HepG2 (cell line): ENCODE data around the gene GRIN2D. TPM values are rescaled to one million over a fixed set of nuclear protein-coding genes. Genes with fewer than 3 reads are reported as not detected.
A peak's percentile ranks its signal among the peaks of the same experiment; 100 is the strongest.

Source experiments
- ATAC-seq: fragments of 200-7000 bp; cut with Tn5 transposase; 3 replicates; pipeline ENCODE4 v1.9.1; 2020; ENCODE audit warnings: mild to moderate bottlenecking, moderate library complexity
- BruUV-seq: library from RNA; stranded (reverse); fragments of 400-500 nt; replicated peaks from 2 replicates; lab custom pipeline; 2021; lab: Mats Ljungman, UMichigan
- CTCF ChIA-PET: fragments of 300-600 bp; formaldehyde crosslinking; extraction: SDS; loops from one replicate; lab custom pipeline; 2021; ENCODE audit warnings: low total read pairs, inconsistent platforms, low intra/inter-chr PET ratio; lab: Yijun Ruan, JAX
- POLR2A ChIA-PET: fragments of 350-600 bp; sonication (Branson Sonifier 250); formaldehyde crosslinking; loops from one replicate; lab custom pipeline; 2020; ENCODE audit warnings: antibody characterized with exemption, inconsistent platforms; lab: Yijun Ruan, JAX
- DNase-seq: peaks from one replicate; pipeline ENCODE4 v3.0.0-alpha.2; 2015; ENCODE audit warnings: low spot score
- FAIRE-seq: peaks from 3 replicates; lab custom pipeline; 2011; peaks lifted over from hg19 to GRCh38; lab: Jason Lieb, UNC
- H2AFZ ChIP-seq: one replicate; pipeline ENCODE4 v1.6.1; 2011; ENCODE audit warnings: low read length, inconsistent platforms
- H3K27ac ChIP-seq: fragments of 300-600 bp; 3 replicates; pipeline ENCODE4 v1.8.0; 2011; ENCODE audit warnings: mixed run types, mild to moderate bottlenecking, mixed read lengths, low read length, inconsistent platforms; ENCODE audit not compliant: insufficient read depth; ENCODE audit errors: extremely low read length
- H3K27me3 ChIP-seq, 2 experiments: fragments of 200-600 bp in 1 of 2; 2 replicates in 1 of 2; 3 replicates in 1 of 2; pipeline versions ENCODE4 v1.6.0 to v1.8.0; 2011; ENCODE audit warnings: low read length in 2 of 2, mild to moderate bottlenecking in 2 of 2, moderate library complexity in 2 of 2, inconsistent platforms in 1 of 2; ENCODE audit not compliant: insufficient read depth in 2 of 2, control insufficient read depth in 1 of 2
- H3K36me3 ChIP-seq, 2 experiments: fragments of 200-600 bp in 1 of 2; replicated peaks in 1 of 2; 2 replicates in 1 of 2; 3 replicates in 1 of 2; pipeline versions ENCODE4 v1.5.1 to v1.8.0; 2011; ENCODE audit warnings: low read length in 2 of 2, inconsistent platforms in 1 of 2; ENCODE audit not compliant: insufficient read depth in 2 of 2, control insufficient read depth in 1 of 2
- H3K4me1 ChIP-seq: 2 replicates; pipeline ENCODE4 v1.5.1; 2012; ENCODE audit warnings: low read length, inconsistent platforms; ENCODE audit not compliant: insufficient read depth
- H3K4me2 ChIP-seq: 2 replicates; pipeline ENCODE4 v1.6.0; 2011; ENCODE audit warnings: low read depth, low read length, inconsistent platforms
- H3K4me3 ChIP-seq, 3 experiments: fragments of 200-600 bp in 1 of 3; sonication (generic), shearing (Covaris generic) in 1 of 3; replicated peaks in 1 of 3; 2 replicates each; pipeline ENCODE4 v1.5.1; 2011 to 2016; ENCODE audit warnings: low read length in 3 of 3, inconsistent platforms in 2 of 3, low read depth in 2 of 3, mild to moderate bottlenecking in 2 of 3, control low read depth in 1 of 3, mixed read lengths in 1 of 3; ENCODE audit not compliant: insufficient read depth in 1 of 3
- H3K79me2 ChIP-seq: one replicate; pipeline ENCODE4 v1.6.1; 2011; ENCODE audit warnings: low read length, inconsistent platforms; ENCODE audit not compliant: insufficient read depth
- H3K9ac ChIP-seq: 2 replicates; pipeline ENCODE4 v1.6.0; 2011; ENCODE audit warnings: mild to moderate bottlenecking, low read depth, low read length, inconsistent platforms; ENCODE audit not compliant: insufficient read depth
- H3K9me3 ChIP-seq: 2 replicates; pipeline ENCODE4 v1.5.1; 2012; ENCODE audit warnings: mild to moderate bottlenecking, low read length
- H4K20me1 ChIP-seq: 2 replicates; pipeline ENCODE4 v1.6.0; 2011; ENCODE audit warnings: inconsistent platforms, mild to moderate bottlenecking, low read length, moderate library complexity; ENCODE audit not compliant: insufficient read depth
- ATF7-NPFF ChIP-seq: sonication (generic); formaldehyde crosslinking; IDR thresholded peaks from 2 replicates; pipeline ENCODE4 v1.8.1; 2023; ENCODE audit warnings: mild to moderate bottlenecking, low read depth, missing genetic modification reagents, moderate library complexity
- CHD2 ChIP-seq: IDR thresholded peaks from 2 replicates; pipeline ENCODE4 v1.6.1; 2011; ENCODE audit warnings: low read depth, low read length, improper control_type of control experiment
- CTCF ChIP-seq: sonication (generic); formaldehyde crosslinking; IDR thresholded peaks from 2 replicates; pipeline ENCODE4 v1.5.0; 2020; ENCODE audit warnings: mild to moderate bottlenecking, missing genetic modification reagents, moderate library complexity
- KLF16 ChIP-seq, 2 experiments: sonication (generic) in 1 of 2; formaldehyde crosslinking in 1 of 2; IDR thresholded peaks; 2 replicates each; pipeline versions ENCODE4 v1.6.1 to v1.8.0; 2016 to 2023; ENCODE audit warnings: missing genetic modification reagents in 2 of 2, missing compliant biosample characterization in 1 of 2
- LCORL ChIP-seq, 2 experiments: fragments of 450-650 bp in 1 of 2; sonication (generic) in 1 of 2; formaldehyde crosslinking in 1 of 2; IDR thresholded peaks; 2 replicates each; pipeline versions ENCODE4 v1.5.0 to v1.6.1; 2017 to 2020; ENCODE audit warnings: antibody characterized with exemption in 1 of 2, missing genetic modification reagents in 1 of 2
- POLR2AphosphoS5 ChIP-seq: IDR thresholded peaks from 2 replicates; pipeline ENCODE4 v1.6.1; 2012; ENCODE audit warnings: low read depth, low read length
- RBM22 ChIP-seq: fragments of 200-400 bp; formaldehyde crosslinking; optimal IDR thresholded peaks from 2 replicates; pipeline ENCODE3; 2017; ENCODE audit warnings: mild to moderate bottlenecking, low read length, moderate library complexity
- SMC3 ChIP-seq: IDR thresholded peaks from 2 replicates; pipeline ENCODE4 v1.6.1; 2011; ENCODE audit warnings: low read length, improper control_type of control experiment
- ZBTB2 ChIP-seq: sonication (generic); formaldehyde crosslinking; IDR thresholded peaks from 2 replicates; pipeline ENCODE4 v1.8.0; 2022; ENCODE audit warnings: low read depth, missing genetic modification reagents
- ZBTB7A ChIP-seq: sonication (generic); formaldehyde crosslinking; IDR thresholded peaks from 2 replicates; pipeline ENCODE4 v1.8.0; 2022; ENCODE audit warnings: mild to moderate bottlenecking, missing genetic modification reagents
- ZNF556 ChIP-seq: sonication (generic); formaldehyde crosslinking; IDR thresholded peaks from 2 replicates; pipeline ENCODE4 v1.4.0; 2020; ENCODE audit warnings: mild to moderate bottlenecking, missing genetic modification reagents, borderline replicate concordance
- WGBS: methylation state at CpG from one replicate; pipeline ENCODE4 v1.1.6; 2017; ENCODE audit warnings: low lambda C conversion rate; 5-methylcytosine and 5-hydroxymethylcytosine counted together
- in situ Hi-C: cut with HindIII; loops from 2 replicates; pipeline ENCODE4 v1.10.0; 2017; ENCODE audit warnings: low pct_unique_long_range_greater_than_20kb; ENCODE audit not compliant: extremely low pct_ligation_motif_present
- intact Hi-C: fragments of 100-400 bp; cut with micrococcal nuclease; formaldehyde crosslinking; loops from one replicate; pipeline ENCODE4 v1.10.0; 2022; ENCODE audit not compliant: unreplicated experiment
- polyA plus RNA-seq, 8 experiments: library from polyadenylated mRNA; depleted of rRNA in 3 of 8; stranded (reverse) in 7 of 8; unstranded in 1 of 8; fragments of >200 nt; fragmentation: Illumina TruSeq in 4 of 8; extraction: Trizol in 4 of 8; gene quantifications; 2 replicates each; pipeline versions ENCODE4 v1.2.1 to v1.2.3, GENCODE V29; 2011 to 2016; ENCODE audit warnings: low read depth in 4 of 8, missing spikeins in 1 of 8, mixed read lengths in 1 of 8; ENCODE audit not compliant: insufficient read depth in 1 of 8
- total RNA-seq, 5 experiments: library from RNA; depleted of rRNA; stranded (reverse); fragments of >200 nt; fragmentation: Illumina TruSeq; extraction: Trizol; gene quantifications; 2 replicates each; pipeline ENCODE4 v1.2.3, GENCODE V29; 2016; ENCODE audit warnings: low read depth in 1 of 5

The GRIN2D gene
- total and polyA plus RNA-seq, 2 of the 13 experiments (the other 11 are each of a cell fraction or from before 2014, with no cell fraction given), result 0.02 to 0.13 TPM

- Histone ChIP-seq H3K4me2 (no peak overlapping the region), H3K79me2 (no peaks in the 10 kb centered on the region), H3K4me1 (no peaks in the 10 kb centered on the region), H3K9me3 (no peaks in the 10 kb centered on the region), H3K36me3 (peaks cover 7 to 12% of the 10 kb centered on the region in 2 experiments; a peak in 4 of 5 replicates), H3K27me3 (no peaks in the 10 kb centered on the region), H4K20me1 (no peaks in the 10 kb centered on the region), H3K27ac (no peak overlapping the region), H2AFZ (no peak overlapping the region), H3K4me3 (no peak overlapping the region), H3K9ac (no peak overlapping the region)
- intact Hi-C loops (no loop called here), in situ Hi-C loops (no loop called here)
- DNase-seq, result no peak
- ChIA-PET POLR2A (no interaction called here), CTCF (no interaction called here)
- BruUV-seq, result no TSS peak
- TF ChIP-seq POLR2AphosphoS5 (peak; percentile 23; the same call in 1 of the 2 replicates), KLF16 (CRISPR knock-in tag; IDR thresholded peaks at IDR 0.05) (no peak), ZNF556 (CRISPR knock-in tag) (no peak)
- ATAC-seq, result no peak
- 87% methylated on average over 5 of the region's 5 CpGs for WGBS
- FAIRE-seq, result no peak
Observed at GRCh38 chr19:48379058-48379457, 14.4 kb upstream of the GRIN2D start.

GRCh38 chr19:48381178-48381950 is 12.1 kb upstream of the GRIN2D start:
- ATAC-seq (peak; percentile 50), DNase-seq (no peak), FAIRE-seq (no peak)
- 84% methylated on average over 11 of the region's 11 CpGs for WGBS
- H3K79me2 ChIP-seq, result no peaks in the 10 kb centered on the region
- no peak overlapping the region for H3K4me3 ChIP-seq
- ChIA-PET POLR2A (no interaction called here), CTCF (interaction anchor here (0.7 to 0.9 kb wide), 2 partner anchors 30 kb away, joined by 3 read pairs; no protein-coding TSS in a partner anchor)
- TF ChIP-seq ZBTB2 (CRISPR knock-in tag), result no peak
- peak; percentile 18; the same call in 1 of the 2 replicates for TF ChIP-seq SMC3
- TF ChIP-seq CHD2, result no peak
- TF ChIP-seq LCORL (IDR thresholded peaks at IDR 0.05), result no peak
- no peak for TF ChIP-seq LCORL (CRISPR knock-in tag; IDR thresholded peaks at IDR 0.05)
- TF ChIP-seq CTCF (CRISPR knock-in tag), result peak; percentile 20
- peak; percentile 20; the same call in 1 of the 2 replicates for TF ChIP-seq POLR2AphosphoS5
- TF ChIP-seq ATF7-NPFF (CRISPR knock-in tag), result no peak
- peak; percentile 50 for TF ChIP-seq RBM22
- TF ChIP-seq ZBTB7A (CRISPR knock-in tag), result no peak
- no peaks in the 10 kb centered on the region for H3K27me3 ChIP-seq
- no peaks in the 10 kb centered on the region for H3K9me3 ChIP-seq
- intact Hi-C loops (no loop called here), in situ Hi-C loops (no loop called here)
- no peak overlapping the region for H3K9ac ChIP-seq
- H3K4me1 ChIP-seq, result no peaks in the 10 kb centered on the region
- H3K27ac ChIP-seq, result no peak overlapping the region
- no peaks in the 10 kb centered on the region for H4K20me1 ChIP-seq
- H3K4me2 ChIP-seq, result no peak overlapping the region
- H2AFZ ChIP-seq, result no peak overlapping the region
- peaks cover 20 to 28% of the 10 kb centered on the region in 2 experiments for H3K36me3 ChIP-seq
- BruUV-seq, result no TSS peak
